GM13977 (cell line): Measurements from ENCODE around the gene C1QC.

Experiments used
- DNase-seq: peaks from one replicate; pipeline ENCODE4 v3.0.0; 2012; ENCODE audit warnings: low spot score
- CTCF ChIP-seq: IDR thresholded peaks from 2 replicates; pipeline ENCODE4 v1.5.1; 2012; ENCODE audit warnings: mild to moderate bottlenecking, control low read depth; ENCODE audit not compliant: insufficient read depth; ENCODE audit errors: extremely low read depth, missing control alignments
- in situ Hi-C: fragments of 300-500 bp; cut with MboI; formaldehyde crosslinking; loops from one replicate; pipeline ENCODE4 v1.12.0; 2022; ENCODE audit warnings: low sequenced_read_pairs, low pct_unique_long_range_greater_than_20kb, mixed read lengths, inconsistent platforms; ENCODE audit not compliant: unreplicated experiment

The C1QC gene

DNA sequence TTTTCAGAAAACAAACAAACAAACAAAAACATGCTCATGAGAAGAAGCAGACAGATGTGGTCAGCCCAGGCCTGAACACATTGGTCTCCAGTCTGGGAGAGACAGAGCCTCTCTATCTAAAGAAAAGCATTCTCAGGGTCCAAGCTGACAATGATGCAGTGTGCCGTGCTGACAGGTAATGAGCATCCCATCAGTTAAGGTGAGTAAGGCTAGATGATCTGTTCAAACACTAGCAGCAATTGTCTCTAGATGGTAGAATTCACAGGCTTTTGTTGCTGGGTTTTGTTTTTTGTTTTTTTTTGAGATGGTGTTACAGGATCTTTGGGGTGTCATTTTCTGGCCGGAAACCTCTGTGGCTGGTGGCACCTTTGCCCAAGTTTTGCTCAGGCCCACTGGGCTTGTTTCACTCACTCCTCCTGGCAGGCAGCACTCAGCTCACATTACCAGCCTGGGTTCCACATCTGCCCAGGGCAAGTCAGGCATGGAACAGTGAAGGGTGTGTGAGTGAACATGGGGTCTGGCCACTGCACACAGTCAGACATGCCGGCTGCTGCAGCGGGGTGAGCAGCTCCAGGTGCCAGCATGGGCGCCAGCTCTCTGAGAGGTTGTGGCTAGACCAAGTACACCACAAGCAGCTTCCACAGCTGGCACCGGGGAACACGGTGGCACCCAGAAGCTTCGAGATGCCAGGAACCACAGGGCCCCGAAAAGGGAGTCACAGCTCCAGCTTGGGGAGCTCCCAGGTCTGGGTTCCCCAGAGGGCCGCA lies 9.6 kb upstream of the C1QC start:
- in situ Hi-C loops = loop anchor here (25.0 kb wide), 2 partner anchors 222 to 497 kb away; partner anchors contain the start of gene WNT4
- DNase-seq = no peak
- TF ChIP-seq CTCF = no peak

DNA sequence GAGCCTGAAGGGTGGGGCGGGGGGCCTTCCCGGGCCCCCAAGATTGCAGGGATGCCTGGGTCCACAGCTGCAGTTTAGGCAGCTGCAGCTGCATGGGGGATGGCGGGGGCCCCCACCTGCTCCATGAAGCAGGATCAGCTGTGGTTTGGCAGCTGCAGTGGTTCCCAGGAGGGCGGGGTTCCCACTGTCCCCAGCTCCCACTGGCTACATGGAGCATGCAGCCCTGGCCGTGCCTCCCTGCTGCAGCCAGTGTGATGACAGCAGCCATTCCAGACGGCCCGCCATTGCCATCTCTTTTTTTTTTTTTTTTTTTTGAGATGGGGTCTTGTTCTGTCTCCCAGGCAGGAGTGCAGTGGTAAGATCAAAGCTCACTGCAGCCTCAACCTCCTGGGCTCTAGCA lies 8.0 kb upstream of the C1QC start:
- in situ Hi-C loops = loop anchor here (25.0 kb wide), 2 partner anchors 223 to 498 kb away; partner anchors contain the start of gene WNT4
- no peak for TF ChIP-seq CTCF
- DNase-seq = no peak

DNA sequence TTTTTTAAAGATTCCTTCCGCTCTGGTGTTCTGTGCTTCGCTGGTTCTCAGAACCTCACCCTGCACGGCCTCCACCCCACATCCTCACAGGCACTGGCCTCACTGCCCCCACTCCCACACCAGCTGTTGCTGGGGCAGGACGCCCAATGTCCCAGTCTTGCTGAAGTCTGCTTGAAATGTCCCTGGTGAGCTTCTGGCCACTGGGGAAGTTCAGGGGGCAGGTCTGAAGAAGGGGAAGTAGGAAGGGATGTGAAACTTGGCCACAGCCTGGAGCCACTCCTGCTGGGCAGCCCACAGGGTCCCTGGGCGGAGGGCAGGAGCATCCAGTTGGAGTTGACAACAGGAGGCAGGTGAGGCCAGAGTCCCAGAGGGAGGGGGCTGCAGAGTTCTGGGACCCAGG lies 7.1 kb upstream of the C1QC start, which contains the start of gene C1QA:
Gene C1QA (plus strand): TSS at position 276 of the 400 bp plus-strand sequence. CDS start 989 bp downstream, outside the sequence.
- in situ Hi-C loops = loop anchor here (25.0 kb wide), 2 partner anchors 224 to 499 kb away; partner anchors contain the start of gene WNT4
- no peak for DNase-seq
- no peak for TF ChIP-seq CTCF

DNA sequence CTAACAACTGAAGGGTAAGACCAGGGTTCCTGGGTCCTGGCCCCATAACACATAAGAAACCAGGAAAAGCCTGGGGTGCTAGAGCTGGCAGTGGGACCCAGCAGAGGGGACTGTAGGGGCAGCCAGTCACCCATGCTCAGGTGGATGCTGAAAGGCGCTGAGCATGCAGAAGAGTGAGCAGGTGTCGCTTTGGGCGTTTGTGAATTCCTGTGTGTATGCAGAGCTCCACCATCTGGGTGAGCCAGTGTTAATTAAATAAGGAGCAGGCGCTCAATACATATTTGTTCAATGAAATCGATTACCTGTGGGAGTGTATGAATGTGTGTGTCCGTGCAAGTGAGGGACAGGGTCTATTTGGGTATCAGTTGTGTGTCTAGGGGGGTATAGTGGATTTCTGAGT lies 6.5 kb upstream of the C1QC start:
- TF ChIP-seq CTCF = no peak
- no peak for DNase-seq
- in situ Hi-C loops = loop anchor here (25.0 kb wide), 2 partner anchors 225 to 500 kb away; partner anchors contain the start of gene WNT4

DNA sequence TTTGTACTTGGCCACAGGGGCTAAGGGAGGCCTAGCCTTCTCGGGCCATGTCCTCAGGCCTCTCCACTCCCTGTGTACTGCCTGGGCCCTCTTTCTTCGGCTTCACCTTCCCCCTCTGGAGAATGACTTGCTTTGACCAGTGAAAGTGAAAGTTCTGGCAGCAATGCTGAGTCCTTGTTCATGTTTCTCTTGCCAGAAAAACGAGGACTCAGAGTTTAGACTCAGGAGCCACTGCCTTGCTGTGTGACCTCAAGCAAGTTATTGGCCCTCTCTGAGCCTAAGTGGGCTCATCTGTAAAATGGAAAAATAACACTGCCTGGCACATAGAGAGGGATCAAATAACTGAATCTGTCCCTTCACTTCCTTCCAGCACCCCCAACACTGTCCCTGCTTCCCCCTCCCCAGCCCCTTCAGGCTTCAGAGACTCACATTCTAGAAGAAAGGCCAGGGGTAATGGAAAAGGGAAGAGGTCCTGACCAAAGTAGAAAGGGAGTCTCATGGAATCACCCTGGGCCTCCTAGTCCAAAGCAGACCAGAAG lies 5.5 kb upstream of the C1QC start:
- in situ Hi-C loops = loop anchor here (25.0 kb wide), 2 partner anchors 226 to 501 kb away; partner anchors contain the start of gene WNT4
- no peak for TF ChIP-seq CTCF
- DNase-seq = no peak

- no peak for TF ChIP-seq CTCF
- DNase-seq = no peak
- in situ Hi-C loops = loop anchor here (25.0 kb wide), 2 partner anchors 226 to 501 kb away; partner anchors contain the start of gene WNT4
These were observed 4.8 kb upstream of the C1QC start for GRCh38 chr1:22638476-22639234.
